Kidney (tissue), 14 donors: ENCODE results near the gene KCTD2. TPM values are rescaled to one million over a fixed set of nuclear protein-coding genes. Genes with fewer than 3 reads are reported as not detected.

ENCODE experiments used
- DNase-seq, 5 donors: peaks; one replicate each; pipeline ENCODE4 v3.0.0-alpha.2; 2013 to 2020
- FAIRE-seq: peaks from 2 replicates; lab custom pipeline; 2012; peaks lifted over from hg19 to GRCh38; lab: Jason Lieb, UNC
- H3K27ac ChIP-seq, 2 donors: one replicate each; pipeline ENCODE4 v1.7.0; 2013; ENCODE audit warnings: low read depth in 2 of 2, low read length in 2 of 2, inconsistent platforms in 1 of 2
- H3K27me3 ChIP-seq: one replicate; pipeline ENCODE4 v1.7.1; 2013; ENCODE audit warnings: low read length, inconsistent platforms; ENCODE audit not compliant: control insufficient read depth, insufficient read depth
- H3K36me3 ChIP-seq, 3 donors: one replicate each; pipeline versions ENCODE4 v1.7.0 to v1.7.1; 2013; ENCODE audit warnings: low read length in 3 of 3, control low read depth in 1 of 3, inconsistent platforms in 1 of 3; ENCODE audit not compliant: insufficient read depth in 3 of 3, control insufficient read depth in 2 of 3
- H3K4me1 ChIP-seq, 3 donors: one replicate each; pipeline versions ENCODE4 v1.7.0 to v1.7.1; 2013; ENCODE audit warnings: low read length in 3 of 3, inconsistent platforms in 1 of 3, low read depth in 1 of 3; ENCODE audit not compliant: control insufficient read depth in 2 of 3, insufficient read depth in 2 of 3
- H3K4me3 ChIP-seq, 3 donors: one replicate each; pipeline versions ENCODE4 v1.7.0 to v1.8.1; 2013; ENCODE audit warnings: low read length in 3 of 3, control low read depth in 1 of 3, inconsistent platforms in 1 of 3
- H3K9ac ChIP-seq, 3 donors: one replicate each; pipeline versions ENCODE4 v1.7.0 to v1.7.1; 2013; ENCODE audit warnings: low read length in 3 of 3, control low read depth in 1 of 3, inconsistent platforms in 1 of 3
- H3K9me3 ChIP-seq, 3 donors: one replicate each; pipeline versions ENCODE4 v1.7.0 to v1.7.1; 2013; ENCODE audit warnings: low read length in 3 of 3, control low read depth in 1 of 3, inconsistent platforms in 1 of 3; ENCODE audit not compliant: control insufficient read depth in 2 of 3, insufficient read depth in 1 of 3
- intact Hi-C: fragments of 100-400 bp; cut with DNase I; formaldehyde crosslinking; loops from one replicate; pipeline ENCODE4 v1.11.1; 2022
- polyA plus RNA-seq: library from polyadenylated mRNA; stranded (reverse); fragments of 350-450 nt; fragmentation: Illumina TruSeq; extraction: RNeasy Lipid Tissue Mini Kit (QIAGEN cat#74804); gene quantifications from one replicate; pipeline ENCODE4 v1.2.3, GENCODE V29; 2014; ENCODE audit warnings: low read depth, low replicate concordance; ENCODE audit not compliant: insufficient read depth
- total RNA-seq: library from RNA; stranded (reverse); fragmentation: NEBNext Ultra II Directional; extraction: Animal tissue kit (Norgen Biotek cat#: 25700); gene quantifications from one replicate; pipeline ENCODE4 v1.2.1, GENCODE V29; 2021
- TF ChIP-seq, protein P1 (sequence below): IDR thresholded peaks from 3 replicates; pipeline ENCODE4 v1.5.1; 2012; ENCODE audit warnings: mild to moderate bottlenecking, moderate library complexity, borderline replicate concordance; ENCODE audit not compliant: insufficient read depth; ENCODE audit errors: extremely low read depth
- donor health status: control.
- donor health status: control.
- donor health status: control.
- donor health status: control.
- donor health status: control.
- donor health status: DM: yes; HTN: yes; CAD: no.
- donor health status: Normal renal cell carcinoma (clear cell type).

The KCTD2 gene
- total and polyA plus RNA-seq, 2 donors from 2014 or later = 26.0 to 30.2 TPM

DNA sequence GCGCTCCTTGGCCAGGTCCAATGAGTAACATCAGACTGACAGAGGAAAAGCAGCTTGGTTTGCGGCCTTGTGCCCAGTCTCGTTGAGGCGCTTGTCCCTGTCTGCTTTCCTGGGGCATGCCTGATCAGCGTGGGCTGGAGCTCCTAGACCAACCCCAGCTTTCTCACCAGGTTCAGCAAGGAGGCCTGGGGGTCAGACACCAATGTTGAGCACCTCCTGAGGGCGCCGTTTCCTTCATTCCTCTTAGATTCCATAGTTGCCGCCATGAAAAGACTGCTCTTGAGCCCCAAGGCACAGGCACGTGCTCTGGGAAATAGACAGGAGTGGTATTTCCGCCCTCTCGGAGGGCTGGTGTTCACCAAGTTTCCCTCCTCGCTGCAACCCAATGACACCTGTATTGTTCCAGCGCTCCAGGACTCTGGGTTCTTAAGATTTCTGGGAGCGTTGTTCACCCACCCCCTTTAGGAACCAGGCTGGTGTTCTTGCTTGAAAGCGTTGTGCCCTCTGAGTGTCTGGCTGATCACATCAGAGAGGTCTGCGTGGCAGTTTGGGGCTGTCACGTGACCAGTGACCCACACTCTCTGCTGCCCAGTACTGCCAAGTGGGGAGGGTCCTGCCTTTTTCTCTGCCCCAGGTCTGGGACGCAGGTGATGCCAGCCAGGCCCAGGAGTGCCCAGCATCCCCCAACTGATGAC, 18.0 kb downstream of the KCTD2 start:
- Histone ChIP-seq H3K9me3 (no peaks in the 10 kb centered on the region), H3K9ac (no peak overlapping the region), H3K27me3 (no peaks in the 10 kb centered on the region), H3K4me3 (no peak overlapping the region), H3K36me3 (peaks cover 6 to 36% (median 14%) of the 10 kb centered on the region in 3 donors), H3K27ac (no peak overlapping the region), H3K4me1 (no peaks in the 10 kb centered on the region)
- intact Hi-C loops = no loop called here
- TF ChIP-seq, protein P1, sequence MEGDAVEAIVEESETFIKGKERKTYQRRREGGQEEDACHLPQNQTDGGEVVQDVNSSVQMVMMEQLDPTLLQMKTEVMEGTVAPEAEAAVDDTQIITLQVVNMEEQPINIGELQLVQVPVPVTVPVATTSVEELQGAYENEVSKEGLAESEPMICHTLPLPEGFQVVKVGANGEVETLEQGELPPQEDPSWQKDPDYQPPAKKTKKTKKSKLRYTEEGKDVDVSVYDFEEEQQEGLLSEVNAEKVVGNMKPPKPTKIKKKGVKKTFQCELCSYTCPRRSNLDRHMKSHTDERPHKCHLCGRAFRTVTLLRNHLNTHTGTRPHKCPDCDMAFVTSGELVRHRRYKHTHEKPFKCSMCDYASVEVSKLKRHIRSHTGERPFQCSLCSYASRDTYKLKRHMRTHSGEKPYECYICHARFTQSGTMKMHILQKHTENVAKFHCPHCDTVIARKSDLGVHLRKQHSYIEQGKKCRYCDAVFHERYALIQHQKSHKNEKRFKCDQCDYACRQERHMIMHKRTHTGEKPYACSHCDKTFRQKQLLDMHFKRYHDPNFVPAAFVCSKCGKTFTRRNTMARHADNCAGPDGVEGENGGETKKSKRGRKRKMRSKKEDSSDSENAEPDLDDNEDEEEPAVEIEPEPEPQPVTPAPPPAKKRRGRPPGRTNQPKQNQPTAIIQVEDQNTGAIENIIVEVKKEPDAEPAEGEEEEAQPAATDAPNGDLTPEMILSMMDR = no peak
- peak in 1 of 5 donors; percentile 58 for DNase-seq
- FAIRE-seq = no peak

DNA sequence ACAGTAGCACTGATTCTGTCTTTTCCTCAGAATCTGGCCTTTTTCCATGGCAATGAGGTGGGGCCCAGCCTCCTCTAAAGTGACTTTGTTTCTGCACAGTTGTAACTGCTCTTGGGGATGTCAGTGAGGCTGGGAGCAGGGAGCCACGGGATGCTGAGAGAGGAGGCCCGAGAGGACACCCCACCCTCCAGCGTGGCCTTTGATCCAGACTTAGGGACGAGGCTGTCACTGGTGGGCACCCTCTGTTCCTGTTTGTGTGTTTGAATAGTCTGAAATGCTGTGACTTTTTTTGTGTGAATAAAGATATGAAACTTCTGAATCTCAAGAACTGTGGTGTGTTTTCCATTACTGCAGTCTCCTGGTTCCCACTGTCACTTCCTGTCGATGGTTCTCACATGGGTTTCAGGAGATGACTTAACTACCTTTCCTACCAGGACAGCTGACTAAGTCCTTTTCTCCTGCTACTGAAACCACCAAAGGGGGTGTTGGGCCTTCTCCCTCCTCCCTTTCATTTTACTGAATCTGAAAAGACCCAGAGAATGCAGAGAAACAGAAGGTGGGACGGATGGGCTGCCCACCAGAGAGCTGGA, 18.6 kb downstream of the KCTD2 start:
- intact Hi-C loops = no loop called here
- Histone ChIP-seq H3K9ac (no peak overlapping the region), H3K4me1 (no peaks in the 10 kb centered on the region), H3K27me3 (no peaks in the 10 kb centered on the region), H3K4me3 (no peak overlapping the region), H3K9me3 (no peaks in the 10 kb centered on the region), H3K27ac (no peak overlapping the region), H3K36me3 (peaks cover 3 to 34% (median 14%) of the 10 kb centered on the region in 3 donors)
- FAIRE-seq (no peak), DNase-seq (no peak)
- TF ChIP-seq, protein P1 = no peak

DNA sequence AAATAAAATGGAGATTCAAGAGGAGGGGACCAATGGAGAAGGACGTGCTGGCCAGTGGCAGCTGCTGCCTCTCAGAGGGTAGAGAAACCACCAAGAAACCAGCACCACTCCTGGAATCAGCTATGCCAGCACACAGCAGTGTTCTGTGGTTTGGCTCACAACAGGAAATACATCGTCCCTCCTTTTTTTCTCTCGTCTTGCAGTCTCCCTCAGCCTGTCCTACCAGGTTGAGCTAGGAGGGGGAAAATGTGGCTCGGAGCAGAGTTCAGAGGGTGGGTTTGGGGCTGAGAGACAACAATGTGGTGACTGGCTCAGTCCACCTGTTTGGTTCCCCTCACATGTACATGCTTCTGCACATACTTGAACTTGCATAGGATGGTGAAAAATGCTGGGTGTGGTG, 20.8 kb downstream of the KCTD2 start:
- peaks cover 0 to 14% (median 12%) of the 10 kb centered on the region in 3 donors for H3K36me3 ChIP-seq
- H3K4me1 ChIP-seq = no peaks in the 10 kb centered on the region
- no peaks in the 10 kb centered on the region for H3K9me3 ChIP-seq
- no peak overlapping the region for H3K9ac ChIP-seq
- TF ChIP-seq, protein P1 = no peak
- intact Hi-C loops = no loop called here
- no peak for DNase-seq
- no peaks in the 10 kb centered on the region for H3K27me3 ChIP-seq
- H3K27ac ChIP-seq = no peak overlapping the region
- no peak overlapping the region for H3K4me3 ChIP-seq
- no peak for FAIRE-seq
